H9 (cell line): ENCODE results near the gene UNK. TPM values are rescaled to one million over a fixed set of nuclear protein-coding genes. Genes with fewer than 3 reads are reported as not detected.

Experiments used
- DNase-seq: peaks from one replicate; pipeline ENCODE4 v3.0.0-alpha.2; 2017
- H2AFZ ChIP-seq: one replicate; pipeline ENCODE4 v1.6.1; 2013; ENCODE audit warnings: mild to moderate bottlenecking, low read length, control low read depth, moderate library complexity
- H2AK5ac ChIP-seq: 2 replicates; pipeline ENCODE4 v1.6.1; 2013; ENCODE audit warnings: low read length, control low read depth, mixed read lengths; ENCODE audit not compliant: insufficient read length
- H2BK120ac ChIP-seq: one replicate; pipeline ENCODE4 v1.6.1; 2013; ENCODE audit warnings: low read depth, mild to moderate bottlenecking, low read length, control low read depth, inconsistent platforms; ENCODE audit not compliant: poor library complexity, severe bottlenecking
- H2BK12ac ChIP-seq: 2 replicates; pipeline ENCODE4 v1.6.1; 2013; ENCODE audit warnings: low read length, control low read depth, mixed read lengths, low read depth; ENCODE audit not compliant: insufficient read length
- H2BK15ac ChIP-seq: 2 replicates; pipeline ENCODE4 v1.6.1; 2013; ENCODE audit warnings: low read depth, low read length, control low read depth
- H2BK20ac ChIP-seq: one replicate; pipeline ENCODE4 v1.6.1; 2013; ENCODE audit warnings: low read depth, mild to moderate bottlenecking, low read length, control low read depth, inconsistent platforms; ENCODE audit not compliant: poor library complexity, severe bottlenecking
- H2BK5ac ChIP-seq: 2 replicates; pipeline ENCODE4 v1.6.1; 2013; ENCODE audit warnings: low read length, control low read depth, mixed read lengths; ENCODE audit not compliant: insufficient read length
- H3K14ac ChIP-seq: 2 replicates; pipeline ENCODE4 v1.6.1; 2013; ENCODE audit warnings: low read length, control low read depth; ENCODE audit not compliant: insufficient read depth
- H3K18ac ChIP-seq: 2 replicates; pipeline ENCODE4 v1.6.1; 2013; ENCODE audit warnings: low read depth, mild to moderate bottlenecking, mixed read lengths, low read length, control low read depth; ENCODE audit not compliant: insufficient read length
- H3K23ac ChIP-seq: 2 replicates; pipeline ENCODE4 v1.6.1; 2013; ENCODE audit warnings: low read length, control low read depth, mixed read lengths, low read depth; ENCODE audit not compliant: insufficient read length
- H3K23me2 ChIP-seq: 2 replicates; pipeline ENCODE4 v1.6.1; 2013; ENCODE audit warnings: low read depth, mild to moderate bottlenecking, mixed read lengths, low read length, control low read depth; ENCODE audit not compliant: insufficient read length, poor library complexity, severe bottlenecking
- H3K27ac ChIP-seq: 2 replicates; pipeline ENCODE4 v1.5.1; 2013; ENCODE audit warnings: low read length, control low read depth, mixed read lengths, low read depth; ENCODE audit not compliant: insufficient read length
- H3K27me3 ChIP-seq: 2 replicates; pipeline ENCODE4 v1.6.1; 2013; ENCODE audit warnings: low read length, control low read depth, inconsistent platforms; ENCODE audit not compliant: insufficient read depth
- H3K4ac ChIP-seq: 2 replicates; pipeline ENCODE4 v1.6.1; 2013; ENCODE audit warnings: low read depth, mild to moderate bottlenecking, control low read depth, inconsistent platforms, low read length, moderate library complexity
- H3K4me1 ChIP-seq: 2 replicates; pipeline ENCODE4 v1.6.1; 2013; ENCODE audit warnings: low read length, control low read depth, inconsistent platforms; ENCODE audit not compliant: insufficient read depth
- H3K4me2 ChIP-seq: 2 replicates; pipeline ENCODE4 v1.6.1; 2013; ENCODE audit warnings: low read length, control low read depth, mixed read lengths; ENCODE audit not compliant: insufficient read length, insufficient read depth
- H3K56ac ChIP-seq: 2 replicates; pipeline ENCODE4 v1.6.1; 2013; ENCODE audit warnings: low read depth, mild to moderate bottlenecking, mixed read lengths, low read length, control low read depth; ENCODE audit not compliant: insufficient read length
- H3K79me1 ChIP-seq: 2 replicates; pipeline ENCODE4 v1.6.1; 2013; ENCODE audit warnings: low read depth, mild to moderate bottlenecking, moderate library complexity, low read length, control low read depth, inconsistent platforms; ENCODE audit not compliant: insufficient read depth, poor library complexity, severe bottlenecking
- H3K79me2 ChIP-seq: 2 replicates; pipeline ENCODE4 v1.6.1; 2013; ENCODE audit warnings: low read length, control low read depth, inconsistent platforms; ENCODE audit not compliant: insufficient read depth
- H3K9ac ChIP-seq: 2 replicates; pipeline ENCODE4 v1.6.1; 2013; ENCODE audit warnings: low read length, control low read depth, mixed read lengths; ENCODE audit not compliant: insufficient read length; ENCODE audit errors: extremely low read depth
- H3K9me3 ChIP-seq: one replicate; pipeline ENCODE4 v1.6.1; 2013; ENCODE audit warnings: low read depth, low read length, inconsistent platforms; ENCODE audit not compliant: control insufficient read depth
- H3T11ph ChIP-seq: one replicate; pipeline ENCODE4 v1.6.1; 2013; ENCODE audit warnings: mild to moderate bottlenecking, low read length, control low read depth, inconsistent platforms
- H4K20me1 ChIP-seq: one replicate; pipeline ENCODE4 v1.6.1; 2013; ENCODE audit not compliant: control insufficient read depth, insufficient read length, insufficient read depth
- H4K5ac ChIP-seq: 2 replicates; pipeline ENCODE4 v1.6.1; 2013; ENCODE audit warnings: low read depth, mild to moderate bottlenecking, mixed read lengths, low read length, control low read depth; ENCODE audit not compliant: insufficient read length
- H4K8ac ChIP-seq: replicated peaks from 2 replicates; pipeline ENCODE4 v1.6.1; 2013; ENCODE audit warnings: low read length, control low read depth, mixed read lengths, low read depth; ENCODE audit not compliant: insufficient read length
- H4K91ac ChIP-seq: 2 replicates; pipeline ENCODE4 v1.6.1; 2013; ENCODE audit warnings: low read depth, mild to moderate bottlenecking, moderate library complexity, mixed read lengths, low read length, control low read depth; ENCODE audit not compliant: insufficient read length
- H3K27ac Mint-ChIP-seq, 3 experiments: 2 replicates in 2 of 3; 3 replicates in 1 of 3; pipeline ENCODE4 v1.8.0; 2020 to 2021; ENCODE audit warnings: mixed read lengths in 3 of 3, mild to moderate bottlenecking in 1 of 3, moderate library complexity in 1 of 3
- H3K27me3 Mint-ChIP-seq: 2 replicates; pipeline ENCODE4 v1.8.0; 2021; ENCODE audit warnings: low read depth, mild to moderate bottlenecking, moderate library complexity, mixed read lengths
- H3K36me3 Mint-ChIP-seq, 3 experiments: 2 replicates in 2 of 3; 3 replicates in 1 of 3; pipeline ENCODE4 v1.8.0; 2020 to 2021; ENCODE audit warnings: low read depth in 3 of 3, mixed read lengths in 3 of 3; ENCODE audit not compliant: insufficient read depth in 1 of 3
- H3K4me1 Mint-ChIP-seq, 2 experiments: 2 replicates each; pipeline ENCODE4 v1.8.0; 2020; ENCODE audit warnings: mixed read lengths in 2 of 2
- H3K4me3 Mint-ChIP-seq, 2 experiments: 2 replicates in 1 of 2; 3 replicates in 1 of 2; pipeline ENCODE4 v1.8.0; 2020 to 2021; ENCODE audit warnings: mild to moderate bottlenecking in 2 of 2, mixed read lengths in 2 of 2, moderate library complexity in 1 of 2
- H3K9me3 Mint-ChIP-seq, 2 experiments: 2 replicates in 1 of 2; 3 replicates in 1 of 2; pipeline ENCODE4 v1.8.0; 2020; ENCODE audit warnings: mild to moderate bottlenecking in 2 of 2, mixed read lengths in 2 of 2, moderate library complexity in 1 of 2
- CTCF ChIP-seq: fragments of 200-600 bp; sonication (generic); conservative IDR thresholded peaks from 3 replicates; pipeline ENCODE4 v1.8.0; 2021; ENCODE audit warnings: antibody characterized with exemption, mild to moderate bottlenecking
- WGBS: extraction: QIAGEN DNeasy Blood & Tissue Kit; methylation state at CpG from one replicate; pipeline ENCODE4 v1.1.7; 2013; ENCODE audit warnings: missing lambda C conversion rate, low lambda C conversion rate, mixed read lengths; ENCODE audit not compliant: insufficient read length; ENCODE audit errors: extremely low coverage; 5-methylcytosine and 5-hydroxymethylcytosine counted together
- total RNA-seq: library from RNA; stranded (reverse); gene quantifications from 2 replicates; pipeline ENCODE4 v1.2.1, GENCODE V29; 2021

Gene UNK
- total RNA-seq, 1 experiment from 2014 or later, result 36.4 TPM

- no peaks in the 10 kb centered on the region for H4K20me1 ChIP-seq
- no peak overlapping the region for H3K4me3 Mint-ChIP-seq
- no peak overlapping the region for H3K23ac ChIP-seq
- H3K79me1 ChIP-seq, result peaks cover 12% of the 10 kb centered on the region
- no peak overlapping the region for H4K5ac ChIP-seq
- no peak overlapping the region for H2BK12ac ChIP-seq
- no peak overlapping the region for H3K18ac ChIP-seq
- H3K4ac ChIP-seq, result no peak overlapping the region
- no peak overlapping the region for H2BK120ac ChIP-seq
- no peak for DNase-seq
- no peak overlapping the region for H4K8ac ChIP-seq
- no peak for TF ChIP-seq CTCF
- no peak overlapping the region for H2BK15ac ChIP-seq
- H3K27me3 Mint-ChIP-seq, result no peaks in the 10 kb centered on the region
- H3K4me2 ChIP-seq, result no peak overlapping the region
- H3K9ac ChIP-seq, result no peak overlapping the region
- peaks cover 5 to 9% of the 10 kb centered on the region in 2 experiments for H3K4me1 Mint-ChIP-seq
- H3K36me3 Mint-ChIP-seq, result peaks cover 10 to 44% (median 41%) of the 10 kb centered on the region in 3 experiments
- no peak overlapping the region for H3K56ac ChIP-seq
- no peaks in the 10 kb centered on the region for H3K4me1 ChIP-seq
- H3K27me3 ChIP-seq, result no peaks in the 10 kb centered on the region
- H3T11ph ChIP-seq, result no peak overlapping the region
- H3K27ac ChIP-seq, result no peak overlapping the region
- 0 out of 7 replicates have a peak overlapping the region, but pooled peaks of 1 of the 3 experiments have one; percentile 28 for H3K27ac Mint-ChIP-seq
- H2BK20ac ChIP-seq, result no peak overlapping the region
- no peak overlapping the region for H2BK5ac ChIP-seq
- H3K14ac ChIP-seq, result no peak overlapping the region
- H3K23me2 ChIP-seq, result no peaks in the 10 kb centered on the region
- H3K9me3 Mint-ChIP-seq, result no peaks in the 10 kb centered on the region
- no peak overlapping the region for H2AK5ac ChIP-seq
- no CpG with 5 or more reads among the region's 6 CpGs for WGBS
- peaks cover 17% of the 10 kb centered on the region; the same call in 1 of the 2 replicates for H3K79me2 ChIP-seq
- H3K9me3 ChIP-seq, result no peaks in the 10 kb centered on the region
- H2AFZ ChIP-seq, result no peak overlapping the region
- no peak overlapping the region for H4K91ac ChIP-seq
These were observed 6.6 kb downstream of the UNK start for GRCh38 chr17:75791254-75791653.
